Gastrocnemius medialis (tissue), 4 donors: Measurements from ENCODE around the gene APC2.
A peak's percentile ranks its signal among the peaks of the same experiment; 100 is the strongest.

ENCODE experiments used
- POLR2A ChIP-seq, 2 donors: fragments of 450-650 bp; IDR thresholded peaks; one replicate each; pipeline ENCODE4 v1.6.1; 2017; ENCODE audit warnings: antibody characterized with exemption in 2 of 2, mild to moderate bottlenecking in 2 of 2, moderate library complexity in 2 of 2
- TF ChIP-seq, protein P1 (sequence below), 5 experiments: fragments of 450-650 bp in 3 of 5; fragments of 200-600 bp in 2 of 5; sonication (generic) in 2 of 5; IDR thresholded peaks in 4 of 5; conservative IDR thresholded peaks in 1 of 5; 1 replicate in 4 of 5; 2 replicates in 1 of 5; pipeline ENCODE4 v1.5.1; 2016 to 2019; ENCODE audit warnings: antibody characterized with exemption in 5 of 5, mild to moderate bottlenecking in 3 of 5, moderate library complexity in 3 of 5

DNA sequence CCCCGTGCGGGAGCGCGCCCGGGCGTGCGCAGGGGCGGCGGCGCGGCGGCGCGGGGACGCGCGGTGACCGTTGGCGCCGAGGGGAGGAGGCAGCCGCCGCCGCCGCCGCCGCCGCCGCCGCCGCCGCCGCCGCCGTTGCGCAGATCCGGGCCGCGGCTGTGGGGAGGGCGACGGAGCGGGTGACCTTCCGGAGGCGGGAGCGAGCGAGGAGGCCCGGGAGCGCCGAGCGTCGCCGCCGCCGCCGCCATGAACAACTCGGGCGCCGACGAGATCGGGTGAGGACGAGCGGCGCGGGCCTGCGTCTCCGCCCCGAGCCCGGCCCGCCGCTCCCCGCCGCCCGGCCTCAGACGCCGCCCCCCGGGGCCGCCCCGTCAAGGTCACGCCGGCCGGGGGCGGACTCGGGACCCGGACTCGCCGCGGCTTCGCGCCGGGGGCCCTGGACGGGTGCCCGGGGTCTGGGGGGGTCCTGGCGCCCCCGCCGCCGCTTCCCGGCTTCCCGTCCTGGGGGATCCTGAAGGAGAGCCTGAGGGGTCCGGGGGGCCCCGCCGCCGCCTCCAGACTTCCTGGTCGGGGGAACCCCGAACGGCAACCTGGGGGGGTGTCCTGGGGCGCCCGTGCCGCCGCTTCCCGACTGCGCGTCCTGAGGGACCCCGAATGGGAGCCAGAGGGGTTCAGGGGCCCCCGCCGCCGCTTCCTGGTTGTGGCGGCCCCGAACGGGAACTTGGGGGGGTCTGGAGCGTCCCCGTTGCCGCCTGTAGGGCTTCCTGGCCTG is 42.2 kb upstream of the APC2 start, which contains the start of gene DAZAP1:
- TF ChIP-seq, protein P1, sequence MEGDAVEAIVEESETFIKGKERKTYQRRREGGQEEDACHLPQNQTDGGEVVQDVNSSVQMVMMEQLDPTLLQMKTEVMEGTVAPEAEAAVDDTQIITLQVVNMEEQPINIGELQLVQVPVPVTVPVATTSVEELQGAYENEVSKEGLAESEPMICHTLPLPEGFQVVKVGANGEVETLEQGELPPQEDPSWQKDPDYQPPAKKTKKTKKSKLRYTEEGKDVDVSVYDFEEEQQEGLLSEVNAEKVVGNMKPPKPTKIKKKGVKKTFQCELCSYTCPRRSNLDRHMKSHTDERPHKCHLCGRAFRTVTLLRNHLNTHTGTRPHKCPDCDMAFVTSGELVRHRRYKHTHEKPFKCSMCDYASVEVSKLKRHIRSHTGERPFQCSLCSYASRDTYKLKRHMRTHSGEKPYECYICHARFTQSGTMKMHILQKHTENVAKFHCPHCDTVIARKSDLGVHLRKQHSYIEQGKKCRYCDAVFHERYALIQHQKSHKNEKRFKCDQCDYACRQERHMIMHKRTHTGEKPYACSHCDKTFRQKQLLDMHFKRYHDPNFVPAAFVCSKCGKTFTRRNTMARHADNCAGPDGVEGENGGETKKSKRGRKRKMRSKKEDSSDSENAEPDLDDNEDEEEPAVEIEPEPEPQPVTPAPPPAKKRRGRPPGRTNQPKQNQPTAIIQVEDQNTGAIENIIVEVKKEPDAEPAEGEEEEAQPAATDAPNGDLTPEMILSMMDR (IDR thresholded peaks at IDR 0.05 in 4 of 5, conservative IDR thresholded peaks at IDR 0.05 in 1 of 5) = no peak
- TF ChIP-seq POLR2A (IDR thresholded peaks at IDR 0.05) = peak; percentile 78 to 82
